Right lobe of liver (tissue), 4 donors: ENCODE data around the gene COL23A1.

ENCODE experiments used
- CTCF ChIP-seq, 4 donors: fragments of 200-600 bp in 3 of 4; fragments of 450-650 bp in 1 of 4; IDR thresholded peaks; one replicate each; pipeline versions ENCODE4 v1.5.1 to v1.8.0; 2016 to 2022; ENCODE audit warnings: antibody characterized with exemption in 4 of 4, mild to moderate bottlenecking in 2 of 4
- POLR2A ChIP-seq: fragments of 450-650 bp; IDR thresholded peaks from one replicate; pipeline ENCODE4 v1.6.1; 2017; ENCODE audit warnings: antibody characterized with exemption, mild to moderate bottlenecking
- donor health status: DM: no; HTN: no; CAD: no.
- donor health status: DM: no; HTN: no; CAD: no.
- donor health status: DM: no; HTN: yes; CAD: no.

GRCh38 chr5:178341091-178341850, 248.9 kb downstream of the COL23A1 start:
- TF ChIP-seq CTCF (IDR thresholded peaks at IDR 0.05) (no peak), POLR2A (no peak)
